HepG2 (cell line): Measurements from ENCODE around the gene HECTD1. TPM values are rescaled to one million over a fixed set of nuclear protein-coding genes. Genes with fewer than 3 reads are reported as not detected.

Experiments used
- BORCS8-MEF2B ChIP-seq: sonication (generic); formaldehyde crosslinking; IDR thresholded peaks from 2 replicates; pipeline ENCODE4 v1.8.0; 2022; ENCODE audit warnings: mild to moderate bottlenecking, missing genetic modification reagents
- CENPX ChIP-seq: sonication (generic); formaldehyde crosslinking; IDR thresholded peaks from 2 replicates; pipeline ENCODE4 v1.9.0; 2021; ENCODE audit warnings: mild to moderate bottlenecking, missing genetic modification reagents, moderate library complexity
- HOXA7 ChIP-seq: sonication (generic); formaldehyde crosslinking; IDR thresholded peaks from 2 replicates; pipeline ENCODE4 v1.8.1; 2022; ENCODE audit warnings: mild to moderate bottlenecking, missing genetic modification reagents, moderate library complexity
- ISX ChIP-seq: sonication (generic); formaldehyde crosslinking; conservative IDR thresholded peaks from 2 replicates; pipeline ENCODE4 v1.5.0; 2020; ENCODE audit warnings: missing genetic modification reagents
- NCOA2 ChIP-seq: sonication (generic); formaldehyde crosslinking; IDR thresholded peaks from 2 replicates; pipeline ENCODE4 v1.8.0; 2022; ENCODE audit warnings: inconsistent platforms
- PLSCR1 ChIP-seq: sonication (generic); formaldehyde crosslinking; IDR thresholded peaks from 2 replicates; pipeline ENCODE4 v1.5.0; 2020; ENCODE audit warnings: missing genetic modification reagents, mild to moderate bottlenecking, borderline replicate concordance
- SMYD3 ChIP-seq: sonication (generic); formaldehyde crosslinking; IDR thresholded peaks from 2 replicates; pipeline ENCODE4 v1.8.1; 2023; ENCODE audit warnings: mild to moderate bottlenecking, missing genetic modification reagents
- TFDP1 ChIP-seq: IDR thresholded peaks from 2 replicates; pipeline ENCODE4 v1.6.1; 2016; ENCODE audit warnings: missing compliant biosample characterization, missing genetic modification reagents, borderline replicate concordance
- ZC3H13 ChIP-seq: sonication (generic); formaldehyde crosslinking; IDR thresholded peaks from 2 replicates; pipeline ENCODE4 v1.8.1; 2023; ENCODE audit warnings: mild to moderate bottlenecking, missing genetic modification reagents, moderate library complexity
- ZEB1 ChIP-seq: IDR thresholded peaks from 2 replicates; pipeline ENCODE4 v1.6.1; 2012; ENCODE audit warnings: mild to moderate bottlenecking, low read depth, inconsistent platforms; ENCODE audit not compliant: insufficient replicate concordance
- ZNF224 ChIP-seq: sonication (generic); formaldehyde crosslinking; IDR thresholded peaks from 2 replicates; pipeline ENCODE4 v1.5.0; 2020; ENCODE audit warnings: mild to moderate bottlenecking, missing genetic modification reagents
- ZNF253 ChIP-seq: sonication (generic); formaldehyde crosslinking; IDR thresholded peaks from 2 replicates; pipeline ENCODE4 v1.8.0; 2022; ENCODE audit warnings: mild to moderate bottlenecking, missing genetic modification reagents, borderline replicate concordance
- ZNF407 ChIP-seq: sonication (generic); formaldehyde crosslinking; IDR thresholded peaks from one replicate; pipeline ENCODE4 v1.5.1; 2020; ENCODE audit warnings: mild to moderate bottlenecking, missing genetic modification reagents; ENCODE audit errors: not compliant biosample characterization
- ZNF567 ChIP-seq: sonication (generic); formaldehyde crosslinking; IDR thresholded peaks from 2 replicates; pipeline ENCODE4 v1.8.1; 2023; ENCODE audit warnings: mild to moderate bottlenecking, missing genetic modification reagents, borderline replicate concordance
- ZNF569 ChIP-seq: sonication (generic); formaldehyde crosslinking; IDR thresholded peaks from 2 replicates; pipeline ENCODE4 v1.5.0; 2020; ENCODE audit warnings: mild to moderate bottlenecking, missing genetic modification reagents, moderate library complexity, borderline replicate concordance
- ZNF713 ChIP-seq: sonication (generic); formaldehyde crosslinking; IDR thresholded peaks from 2 replicates; pipeline ENCODE4 v1.4.0; 2020; ENCODE audit warnings: mild to moderate bottlenecking, missing genetic modification reagents
- ZNF770 ChIP-seq: sonication (generic); formaldehyde crosslinking; IDR thresholded peaks from 2 replicates; pipeline ENCODE4 v1.5.0; 2020; ENCODE audit warnings: mild to moderate bottlenecking, missing genetic modification reagents
- ZNF782 ChIP-seq: sonication (generic); formaldehyde crosslinking; IDR thresholded peaks from 2 replicates; pipeline ENCODE4 v1.4.0; 2020; ENCODE audit warnings: missing genetic modification reagents, mild to moderate bottlenecking, borderline replicate concordance
- polyA plus RNA-seq, 8 experiments: library from polyadenylated mRNA; depleted of rRNA in 3 of 8; stranded (reverse) in 7 of 8; unstranded in 1 of 8; fragments of >200 nt; fragmentation: Illumina TruSeq in 4 of 8; extraction: Trizol in 4 of 8; gene quantifications; 2 replicates each; pipeline versions ENCODE4 v1.2.1 to v1.2.3, GENCODE V29; 2011 to 2016; ENCODE audit warnings: low read depth in 4 of 8, missing spikeins in 1 of 8, mixed read lengths in 1 of 8; ENCODE audit not compliant: insufficient read depth in 1 of 8
- total RNA-seq, 5 experiments: library from RNA; depleted of rRNA; stranded (reverse); fragments of >200 nt; fragmentation: Illumina TruSeq; extraction: Trizol; gene quantifications; 2 replicates each; pipeline ENCODE4 v1.2.3, GENCODE V29; 2016; ENCODE audit warnings: low read depth in 1 of 5

The HECTD1 gene
- total and polyA plus RNA-seq, 2 of the 13 experiments (the other 11 are each of a cell fraction or from before 2014, with no cell fraction given) = 312 to 560 TPM

- TF ChIP-seq ZNF407 (no peak), BORCS8-MEF2B (CRISPR knock-in tag) (peak; percentile 21; the same call in 1 of the 2 replicates), SMYD3 (0 out of 2 replicates have a peak, but pooled peaks have one; percentile 44), ZC3H13 (CRISPR knock-in tag) (no peak), PLSCR1 (CRISPR knock-in tag) (no peak), NCOA2 (CRISPR knock-in tag) (no peak), ISX (CRISPR knock-in tag) (0 out of 2 replicates have a peak, but pooled peaks have one; percentile 27), ZNF224 (CRISPR knock-in tag) (no peak), ZNF782 (CRISPR knock-in tag) (no peak), ZNF569 (CRISPR knock-in tag) (no peak), CENPX (no peak), ZNF770 (CRISPR knock-in tag) (peak; percentile 95), HOXA7 (CRISPR knock-in tag) (no peak), ZEB1 (no peak), ZNF713 (CRISPR knock-in tag) (no peak), ZNF253 (CRISPR knock-in tag) (no peak), TFDP1 (CRISPR knock-in tag) (no peak), ZNF567 (0 out of 2 replicates have a peak, but pooled peaks have one; percentile 37)
Measured at GRCh38 chr14:31190717-31191263, 16.8 kb downstream of the HECTD1 start (continued).
